Forelimb muscle (tissue), 1 donor: ENCODE measurements around the gene ANKRD22. TPM values are rescaled to one million over a fixed set of nuclear protein-coding genes. Genes with fewer than 3 reads are reported as not detected.
"Not testable (repeated sequence)": the region's sequence is repeated elsewhere in the genome, so short reads cannot be mapped to it uniquely, and the experiment has no call there.

ENCODE experiments used
- DNase-seq: peaks from one replicate; pipeline ENCODE4 v3.0.0-alpha.2; 2013; ENCODE audit warnings: low read depth
- polyA plus RNA-seq: library from polyadenylated mRNA; unstranded; fragments of 120-200 nt; gene quantifications from one replicate; pipeline ENCODE4 v1.2.1, GENCODE V29; 2013; ENCODE audit not compliant: insufficient read length

ANKRD22 gene
- 0.11 TPM for polyA plus RNA-seq

GRCh38 chr10:88851706-88852105 lies at the start of gene ANKRD22:
Gene ANKRD22 (minus strand): TSS chr10:88851844. CDS start chr10:88851607, 237 bp downstream.
- no peak for DNase-seq

DNA sequence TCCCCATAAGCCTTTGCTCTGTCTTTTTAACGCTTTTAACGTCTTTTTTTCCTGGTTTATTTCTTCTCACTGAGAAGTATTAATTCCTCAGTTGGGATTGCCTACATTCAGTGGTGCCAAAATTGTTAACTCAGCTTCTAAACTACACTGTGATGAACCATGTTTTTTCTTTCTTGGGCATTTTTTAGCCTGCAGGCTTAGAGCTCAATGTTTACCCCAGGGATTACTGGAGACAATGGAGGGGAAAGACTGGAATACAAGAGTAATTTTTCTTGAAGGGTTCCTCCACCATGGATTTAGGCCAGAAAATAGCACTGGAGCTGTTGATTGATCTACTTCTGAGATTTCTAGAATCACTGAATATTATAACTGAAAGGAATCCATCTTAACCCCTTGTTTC lies 48.2 kb upstream of the ANKRD22 start:
- DNase-seq, result no peak

DNA sequence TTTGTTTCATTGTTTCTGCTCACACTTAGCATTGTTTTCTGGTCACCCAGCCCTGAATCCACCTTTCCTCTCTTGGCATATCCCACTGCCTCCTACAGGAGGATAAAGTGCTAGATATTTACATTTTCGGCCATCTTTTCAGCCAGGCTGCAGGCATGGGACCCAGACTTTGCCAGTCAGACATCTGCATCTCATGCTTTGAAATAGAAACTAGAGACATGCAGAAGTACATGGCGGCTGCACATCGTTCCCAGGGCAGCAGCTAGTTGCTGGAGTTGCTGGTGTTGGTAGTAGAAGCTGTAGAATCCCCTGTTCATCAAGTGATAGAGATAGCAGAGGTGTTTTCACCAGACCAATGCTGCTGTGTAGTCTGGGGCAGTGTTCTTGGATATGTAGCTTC lies 47.1 kb upstream of the ANKRD22 start:
- no peak for DNase-seq

- DNase-seq, result no peak
Observed at GRCh38 chr10:88896994-88897853, 45.6 kb upstream of the ANKRD22 start.

- no peak for DNase-seq
Observed at GRCh38 chr10:88896372-88896993, 44.8 kb upstream of the ANKRD22 start.

- no peak for DNase-seq
Observed at GRCh38 chr10:88895250-88895649, 43.6 kb upstream of the ANKRD22 start.

DNA sequence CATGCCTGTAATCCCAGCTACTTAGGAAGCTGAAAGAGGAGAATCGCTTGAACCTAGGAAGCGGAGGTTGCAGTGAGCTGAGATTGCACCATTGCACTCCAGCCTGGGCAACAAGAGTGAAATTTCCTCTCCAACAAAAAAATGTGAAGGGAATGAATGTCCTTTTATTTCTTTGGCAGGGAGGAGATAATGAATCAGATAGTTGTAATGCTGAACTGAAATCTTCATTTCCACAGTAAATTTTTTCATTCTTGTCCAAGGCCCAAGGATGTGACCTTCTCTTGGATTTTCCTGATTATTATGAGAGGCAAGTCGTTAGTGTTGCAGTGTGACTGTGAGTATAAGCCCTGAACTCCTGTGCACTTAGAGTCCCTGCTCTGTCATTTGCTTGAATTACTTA lies 42.0 kb upstream of the ANKRD22 start:
- DNase-seq, result no peak

DNA sequence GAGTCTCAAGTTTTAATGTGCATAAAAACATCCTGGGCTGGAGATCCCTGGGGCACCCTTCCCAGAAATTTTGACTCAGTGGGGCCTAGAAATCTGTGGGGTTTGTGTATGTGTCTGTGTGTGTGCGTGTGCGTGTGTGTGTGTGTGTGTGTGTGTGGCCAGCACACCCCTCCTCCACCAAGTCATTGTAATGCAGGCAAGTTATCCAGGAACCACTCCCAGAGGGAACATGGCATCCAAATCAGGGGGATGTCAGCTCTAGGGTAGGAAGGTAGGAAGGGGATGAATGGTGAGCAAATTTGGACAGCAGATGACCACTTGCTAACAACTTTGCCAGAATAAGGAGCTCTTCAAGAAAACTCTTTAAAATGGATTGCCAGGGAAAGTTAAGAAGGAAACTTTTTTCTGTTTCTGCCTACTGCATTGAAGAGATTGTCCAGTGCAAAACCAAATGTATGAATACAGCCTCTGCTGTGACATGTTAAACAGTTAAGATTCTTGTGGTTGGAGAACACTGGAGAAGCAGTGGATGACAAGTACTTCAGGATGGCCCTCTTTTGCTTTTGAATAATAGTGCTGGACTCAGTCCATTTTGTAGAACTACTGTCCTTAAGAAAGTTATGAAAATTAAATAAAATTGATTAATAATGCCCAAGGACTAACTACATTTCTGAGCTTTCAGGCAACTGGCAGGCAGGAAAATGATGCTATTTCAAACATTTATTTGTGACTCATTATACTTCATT lies 40.8 kb upstream of the ANKRD22 start:
- DNase-seq, result no peak

DNA sequence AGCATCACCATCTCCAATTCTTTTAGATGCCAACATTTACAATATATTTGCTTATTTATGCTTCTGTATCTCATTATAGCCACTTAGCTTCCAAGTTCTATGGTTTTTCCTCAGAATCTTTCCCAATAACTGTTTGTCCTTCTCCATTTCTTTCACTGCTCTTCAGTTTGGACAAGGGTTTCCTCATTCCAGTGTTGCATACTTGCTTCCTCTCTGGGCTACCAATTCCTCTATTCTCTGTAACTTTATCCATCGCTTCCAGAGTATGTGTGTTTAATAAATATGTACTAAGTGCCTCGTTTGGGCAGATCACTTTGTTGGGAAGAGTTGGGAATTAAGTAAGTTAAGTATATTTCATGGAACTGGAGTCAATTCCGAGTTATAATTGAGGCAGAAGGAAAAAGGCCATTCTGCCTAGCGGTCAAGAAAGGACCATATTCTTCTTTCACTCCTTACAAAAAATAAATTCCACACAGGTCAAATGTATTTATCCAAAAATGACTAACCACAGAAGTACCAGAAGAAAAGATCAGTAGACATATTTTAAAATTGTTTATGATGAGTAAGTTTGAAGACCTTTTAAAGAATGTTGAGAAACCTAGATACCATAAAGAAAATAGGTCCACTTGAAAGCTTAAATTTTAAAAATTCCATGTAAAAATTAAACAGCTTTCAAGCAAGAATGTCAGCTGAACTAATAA lies 39.2 kb upstream of the ANKRD22 start:
- DNase-seq, result no peak

DNA sequence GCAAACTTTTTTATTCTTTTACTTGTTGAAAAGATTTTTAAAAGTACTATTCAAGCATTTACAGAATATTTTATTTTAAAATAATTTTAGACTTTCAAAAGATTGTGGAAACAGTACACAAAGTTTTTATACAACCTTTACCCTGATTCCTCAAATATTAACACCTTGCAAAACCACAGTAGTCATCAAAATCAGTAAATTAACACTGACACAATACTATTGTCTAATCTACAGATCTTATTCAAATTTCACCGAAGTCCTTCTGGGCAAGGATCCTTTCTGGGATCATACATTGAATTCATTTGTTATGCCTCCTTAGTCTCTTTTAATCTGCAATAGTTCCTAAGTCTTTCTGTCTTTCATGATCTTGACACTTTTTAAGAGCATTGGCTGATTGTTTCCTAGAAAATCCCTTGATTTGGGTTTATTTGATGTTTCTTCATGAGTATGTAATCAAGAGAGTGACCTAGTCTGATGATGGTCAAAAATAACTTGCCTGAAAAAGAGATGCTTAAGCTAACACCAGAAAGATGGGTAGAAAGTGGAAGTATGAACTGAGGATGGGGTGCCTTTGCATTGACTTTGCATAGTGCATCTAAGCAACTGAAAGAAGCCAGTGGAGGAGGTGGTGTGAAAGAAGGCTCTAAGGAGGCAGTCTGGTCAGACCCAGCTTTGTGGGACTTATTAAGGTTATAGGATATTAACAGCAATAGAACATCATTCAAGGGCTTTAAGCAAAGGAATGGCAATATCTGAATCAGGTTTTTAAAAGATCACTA lies 38.1 kb upstream of the ANKRD22 start:
- DNase-seq, result no peak

DNA sequence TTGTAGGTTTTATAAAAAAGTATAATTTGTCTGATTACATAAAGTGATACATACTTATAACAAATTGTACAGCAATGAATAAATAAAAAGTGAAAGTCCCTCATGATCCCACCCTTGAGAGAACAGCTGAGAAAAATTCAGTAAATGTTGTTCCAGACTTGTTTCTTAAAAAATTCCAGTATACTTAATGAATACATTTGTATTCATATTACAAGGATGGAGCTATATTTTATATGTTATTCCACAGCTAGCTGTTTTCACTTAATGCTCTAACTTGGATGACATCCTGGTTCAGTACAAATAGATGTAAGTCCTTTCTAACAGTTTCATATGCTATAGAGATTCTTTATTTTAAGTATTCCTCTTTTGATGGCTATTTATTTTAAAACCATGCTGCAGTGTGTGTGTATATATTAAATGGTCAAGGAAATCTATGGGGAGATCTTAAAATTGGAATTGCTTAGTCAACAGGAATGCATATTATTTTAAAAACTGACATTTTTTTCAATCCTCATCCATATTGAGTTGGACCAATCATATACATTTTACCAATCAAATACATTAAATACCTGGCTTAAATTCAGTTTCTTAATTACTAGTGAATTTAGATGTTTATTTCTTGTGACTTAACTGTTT lies 37.3 kb upstream of the ANKRD22 start:
- no peak for DNase-seq

- DNase-seq, result no peak
Observed at GRCh38 chr10:88886557-88886956, 34.9 kb upstream of the ANKRD22 start.

- DNase-seq, result no peak
Observed at GRCh38 chr10:88883448-88883809, 31.8 kb upstream of the ANKRD22 start.

- not testable (repeated sequence) for DNase-seq
Observed at GRCh38 chr10:88882646-88883447, 31.2 kb upstream of the ANKRD22 start.

GRCh38 chr10:88881922-88882645 lies 30.4 kb upstream of the ANKRD22 start:
- DNase-seq, result no peak

GRCh38 chr10:88881320-88881719 lies 29.7 kb upstream of the ANKRD22 start:
- no peak for DNase-seq

- no peak for DNase-seq
Observed at GRCh38 chr10:88880282-88881076, 28.8 kb upstream of the ANKRD22 start.
